Pons (tissue), 1 donor: ENCODE data around the gene GRIA2.

Experiments used
- DNase-seq: peaks from one replicate; pipeline ENCODE4 v3.0.0-alpha.2; 2016; ENCODE audit warnings: low spot score

The GRIA2 gene

GRCh38 chr4:157372567-157372966 lies 152.0 kb downstream of the GRIA2 start:
- no peak for DNase-seq

GRCh38 chr4:157389741-157390140 lies 169.2 kb downstream of the GRIA2 start:
- no peak for DNase-seq

GRCh38 chr4:157405070-157405469 lies 184.5 kb downstream of the GRIA2 start:
- DNase-seq: no peak
